ENCODE measurements around the gene ANXA10.

The ANXA10 gene

GRCh38 chr4:168221301-168221700, 129.0 kb downstream of the ANXA10 start:
- in situ Hi-C loops (cut with HindIII; ENCODE audit: low pct_unique_long_range_greater_than_20kb, low sequenced_read_pairs), result no loop called here
- DNase-seq (ENCODE audit: low read depth in 1 of 2, low spot score in 1 of 2), result no peak

More at GRCh38 chr4:168221301-168221700, 129.0 kb downstream of the ANXA10 start:
- TF ChIP-seq JUND (IDR thresholded peaks at IDR 0.05; ENCODE audit: low read depth), result no peak
